IPS DF 4.7 (cell line): ENCODE results near the gene LZTR1.

Experiments
- DNase-seq: peaks from one replicate; pipeline ENCODE4 v3.0.0-alpha.2; 2013; ENCODE audit warnings: low spot score; ENCODE audit errors: extremely low read depth

The LZTR1 gene

GRCh38 chr22:20979940-20980453 lies 2.1 kb upstream of the LZTR1 start:
- no peak for DNase-seq

- no peak for DNase-seq
Measured at GRCh38 chr22:20980523-20980922, 1.6 kb upstream of the LZTR1 start.

GRCh38 chr22:20980938-20981722 lies 967 bp upstream of the LZTR1 start:
- no peak for DNase-seq

- no peak for DNase-seq
Measured at GRCh38 chr22:20982563-20982882, 426 bp downstream of the LZTR1 start.

GRCh38 chr22:20983081-20983771 lies 1.1 kb downstream of the LZTR1 start:
- DNase-seq, result no peak

GRCh38 chr22:20985720-20986119 lies 3.6 kb downstream of the LZTR1 start:
- no peak for DNase-seq

GRCh38 chr22:20986365-20986764 lies 4.3 kb downstream of the LZTR1 start:
- DNase-seq, result no peak

- no peak for DNase-seq
Measured at GRCh38 chr22:20987375-20987774, 5.3 kb downstream of the LZTR1 start.

- DNase-seq, result no peak
Measured at GRCh38 chr22:20988573-20989322, 6.7 kb downstream of the LZTR1 start.

- DNase-seq, result no peak
Measured at GRCh38 chr22:20989323-20990138, 7.4 kb downstream of the LZTR1 start.

- DNase-seq, result no peak
Measured at GRCh38 chr22:20990184-20991180, 8.4 kb downstream of the LZTR1 start.

- no peak for DNase-seq
Measured at GRCh38 chr22:20991252-20992055, 9.4 kb downstream of the LZTR1 start.

- no peak for DNase-seq
Measured at GRCh38 chr22:20992056-20992442, 10.0 kb downstream of the LZTR1 start.

GRCh38 chr22:20992456-20993303 lies 10.6 kb downstream of the LZTR1 start:
- DNase-seq, result no peak

- DNase-seq, result no peak
Measured at GRCh38 chr22:20993304-20994127, 11.4 kb downstream of the LZTR1 start.

GRCh38 chr22:20994128-20994901 lies 12.2 kb downstream of the LZTR1 start:
- no peak for DNase-seq

- no peak for DNase-seq
Measured at GRCh38 chr22:20994902-20995241, 12.8 kb downstream of the LZTR1 start.
